ENCODE measurements around the gene RELL2. TPM values are rescaled to one million over a fixed set of nuclear protein-coding genes. Genes with fewer than 3 reads are reported as not detected.
"Not testable (repeated sequence)": the region's sequence is repeated elsewhere in the genome, so short reads cannot be mapped to it uniquely, and the experiment has no call there.

RELL2 gene
- total RNA-seq, 1 donor from 2014 or later: 16.8 TPM

DNA sequence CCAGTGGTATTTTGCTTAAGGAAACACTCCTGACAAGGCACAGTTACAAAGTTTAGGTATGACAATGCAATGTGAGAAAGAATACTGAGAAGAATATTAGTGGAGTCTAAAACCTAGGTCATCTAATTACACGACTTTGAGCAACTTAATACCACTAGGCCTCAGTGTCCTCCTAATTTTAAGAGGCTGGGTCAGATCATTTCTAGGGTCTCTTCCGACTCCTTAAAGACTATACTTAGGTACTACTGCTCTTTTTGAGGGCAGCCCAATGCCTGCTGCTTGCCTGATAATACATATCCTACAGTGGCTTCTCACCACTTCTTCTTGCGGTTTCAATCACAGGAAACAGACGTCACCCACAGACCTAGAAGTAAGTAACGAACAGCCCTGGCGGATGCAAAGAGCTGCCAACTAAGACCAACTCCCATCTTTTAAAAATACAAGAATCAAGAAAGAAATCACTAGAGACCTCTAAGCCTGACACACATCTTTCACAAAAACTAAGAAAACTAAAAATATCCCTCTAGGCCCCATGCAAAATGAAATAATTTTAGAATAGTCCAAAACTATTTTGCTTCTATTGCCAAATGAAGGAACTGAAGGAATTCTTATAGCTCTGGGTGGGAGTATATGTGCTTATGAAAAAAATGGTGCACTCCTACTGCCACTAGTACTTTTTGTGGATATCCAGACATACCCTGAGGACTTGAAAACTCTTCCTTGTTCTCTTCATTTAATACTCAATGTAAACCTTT, 31.1 kb upstream of the RELL2 start:
- Mint-ChIP-seq H3K27ac (peak overlapping the region; percentile 93), H3K9me3 (no peaks in the 10 kb centered on the region), H3K4me3 (peak overlapping the region; percentile 76), H3K36me3 (ENCODE audit: low read depth) (peaks cover 10% of the 10 kb centered on the region), H3K27me3 (no peaks in the 10 kb centered on the region), H3K4me1 (peaks cover 84% of the 10 kb centered on the region)
- intact Hi-C loops (cut with micrococcal nuclease): loop anchor here (1.0 kb wide), 4 partner anchors 8 to 31 kb away; partner anchors contain the start of genes HDAC3 and RELL2
- CTCF ChIA-PET: interaction anchor here (1.8 to 5.2 kb wide), 3 partner anchors 11 to 14 kb away, joined by 7 to 33 read pairs (median 32); partner anchors contain the start of gene DIAPH1
- POLR2A ChIA-PET: interaction anchor here (0.5 to 5.7 kb wide), 9 partner anchors 8 to 45 kb away, joined by 3 to 63 read pairs (median 3); partner anchors contain the start of gene DIAPH1
- ATAC-seq (ENCODE audit: low read depth) (peak; percentile 97), DNase-seq (no peak)
- TF ChIP-seq, protein P1, sequence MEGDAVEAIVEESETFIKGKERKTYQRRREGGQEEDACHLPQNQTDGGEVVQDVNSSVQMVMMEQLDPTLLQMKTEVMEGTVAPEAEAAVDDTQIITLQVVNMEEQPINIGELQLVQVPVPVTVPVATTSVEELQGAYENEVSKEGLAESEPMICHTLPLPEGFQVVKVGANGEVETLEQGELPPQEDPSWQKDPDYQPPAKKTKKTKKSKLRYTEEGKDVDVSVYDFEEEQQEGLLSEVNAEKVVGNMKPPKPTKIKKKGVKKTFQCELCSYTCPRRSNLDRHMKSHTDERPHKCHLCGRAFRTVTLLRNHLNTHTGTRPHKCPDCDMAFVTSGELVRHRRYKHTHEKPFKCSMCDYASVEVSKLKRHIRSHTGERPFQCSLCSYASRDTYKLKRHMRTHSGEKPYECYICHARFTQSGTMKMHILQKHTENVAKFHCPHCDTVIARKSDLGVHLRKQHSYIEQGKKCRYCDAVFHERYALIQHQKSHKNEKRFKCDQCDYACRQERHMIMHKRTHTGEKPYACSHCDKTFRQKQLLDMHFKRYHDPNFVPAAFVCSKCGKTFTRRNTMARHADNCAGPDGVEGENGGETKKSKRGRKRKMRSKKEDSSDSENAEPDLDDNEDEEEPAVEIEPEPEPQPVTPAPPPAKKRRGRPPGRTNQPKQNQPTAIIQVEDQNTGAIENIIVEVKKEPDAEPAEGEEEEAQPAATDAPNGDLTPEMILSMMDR (IDR thresholded peaks at IDR 0.05): no peak

DNA sequence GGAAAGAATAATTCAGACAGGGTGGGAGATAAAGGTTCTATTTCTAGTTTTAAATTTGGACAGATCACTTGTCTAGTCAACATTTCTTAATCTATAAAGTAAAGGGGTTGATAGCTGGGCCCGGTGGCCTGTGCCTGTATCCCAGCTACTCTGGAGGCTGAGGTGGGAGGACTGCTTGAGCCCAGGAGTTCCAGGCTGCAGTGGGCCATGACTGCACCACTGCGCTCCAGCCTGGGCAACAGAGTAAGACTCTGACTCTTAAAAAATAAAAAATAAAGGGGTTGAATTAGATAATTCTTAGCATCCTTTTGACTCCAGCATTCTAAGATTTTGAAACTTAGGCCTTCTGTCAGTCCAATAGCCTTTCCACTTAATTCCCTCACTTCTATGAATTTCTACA, 28.8 kb upstream of the RELL2 start:
- H3K27me3 Mint-ChIP-seq: no peaks in the 10 kb centered on the region
- H3K36me3 Mint-ChIP-seq (ENCODE audit: low read depth): peaks cover 21% of the 10 kb centered on the region
- peak overlapping the region; percentile 38 for H3K4me3 Mint-ChIP-seq
- ChIA-PET POLR2A (interaction anchor here (1.4 to 5.7 kb wide), 2 partner anchors 10 to 28 kb away, joined by 3 to 63 read pairs; partner anchors contain the start of genes DIAPH1, HDAC3 and RELL2), CTCF (interaction anchor here (1.2 to 5.2 kb wide), 3 partner anchors 11 to 44 kb away, joined by 3 to 32 read pairs (median 7); partner anchors contain the start of gene DIAPH1)
- H3K27ac Mint-ChIP-seq: peak overlapping the region; percentile 93
- peaks cover 84% of the 10 kb centered on the region for H3K4me1 Mint-ChIP-seq
- TF ChIP-seq, protein P1 (IDR thresholded peaks at IDR 0.05): no peak
- H3K9me3 Mint-ChIP-seq: no peaks in the 10 kb centered on the region
- intact Hi-C loops (cut with micrococcal nuclease): no loop called here
- DNase-seq (no peak), ATAC-seq (ENCODE audit: low read depth) (no peak)

DNA sequence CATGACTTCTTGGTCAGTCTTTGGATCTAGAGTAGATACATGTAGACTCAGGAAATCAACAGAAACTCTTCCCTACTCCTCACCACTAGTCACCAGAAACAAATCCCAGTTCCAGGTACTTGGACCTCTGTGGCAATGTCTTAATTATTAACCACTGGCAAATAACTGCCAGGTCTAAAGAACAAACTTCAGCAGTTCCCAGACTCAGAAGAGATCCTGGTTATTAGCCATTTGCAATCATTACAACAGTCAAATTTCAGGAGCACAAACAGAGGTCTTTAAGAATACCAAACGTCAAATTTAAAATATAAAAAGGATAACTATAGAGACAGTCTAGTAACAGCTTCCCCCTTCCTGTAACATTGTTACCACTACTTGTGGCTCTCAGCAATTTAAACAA, 28.2 kb upstream of the RELL2 start:
- peak overlapping the region; percentile 72 for H3K27ac Mint-ChIP-seq
- intact Hi-C loops (cut with micrococcal nuclease): no loop called here
- H3K36me3 Mint-ChIP-seq (ENCODE audit: low read depth): peaks cover 24% of the 10 kb centered on the region
- H3K27me3 Mint-ChIP-seq: no peaks in the 10 kb centered on the region
- H3K4me1 Mint-ChIP-seq: peaks cover 85% of the 10 kb centered on the region
- ATAC-seq (ENCODE audit: low read depth) (no peak), DNase-seq (no peak)
- ChIA-PET CTCF (interaction anchor here (1.2 to 5.2 kb wide), 3 partner anchors 11 to 16 kb away, joined by 4 to 32 read pairs (median 7); partner anchors contain the start of gene DIAPH1), POLR2A (interaction anchor here (5.7 kb wide), 1 partner anchor 9 kb away, joined by 63 read pairs; the partner anchor contains the start of gene DIAPH1)
- TF ChIP-seq, protein P1 (IDR thresholded peaks at IDR 0.05): no peak
- H3K4me3 Mint-ChIP-seq: peak overlapping the region; percentile 38
- H3K9me3 Mint-ChIP-seq: no peaks in the 10 kb centered on the region

DNA sequence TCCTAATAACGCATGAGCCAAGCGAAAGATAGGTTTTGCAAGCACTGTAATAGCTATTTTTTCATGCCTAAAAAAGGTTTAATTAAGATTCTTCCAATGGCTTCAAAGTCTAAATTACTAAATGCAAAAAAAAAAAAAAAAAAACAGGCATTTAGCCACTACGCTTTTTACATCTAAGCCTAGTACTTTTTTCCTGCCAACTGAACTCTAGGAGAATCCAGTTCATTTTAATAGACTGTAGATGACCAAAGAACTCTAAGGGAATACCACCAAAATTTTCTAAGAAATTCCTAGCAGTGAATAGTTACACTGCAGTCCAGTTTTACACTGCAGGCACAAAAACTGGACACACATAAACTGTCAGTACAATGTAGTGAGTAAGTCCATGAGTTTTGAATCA, 27.8 kb upstream of the RELL2 start:
- ATAC-seq (ENCODE audit: low read depth) (no peak), DNase-seq (no peak)
- intact Hi-C loops (cut with micrococcal nuclease): no loop called here
- no peaks in the 10 kb centered on the region for H3K9me3 Mint-ChIP-seq
- H3K27me3 Mint-ChIP-seq: no peaks in the 10 kb centered on the region
- H3K4me3 Mint-ChIP-seq: no peak overlapping the region
- peaks cover 85% of the 10 kb centered on the region for H3K4me1 Mint-ChIP-seq
- H3K36me3 Mint-ChIP-seq (ENCODE audit: low read depth): peaks cover 24% of the 10 kb centered on the region
- H3K27ac Mint-ChIP-seq: peak overlapping the region; percentile 72
- CTCF ChIA-PET: interaction anchor here (1.5 to 5.2 kb wide), 2 partner anchors 10 to 17 kb away, joined by 4 to 32 read pairs; partner anchors contain the start of gene DIAPH1
- POLR2A ChIA-PET: interaction anchor here (5.7 kb wide), 1 partner anchor 9 kb away, joined by 63 read pairs; the partner anchor contains the start of gene DIAPH1
- TF ChIP-seq, protein P1 (IDR thresholded peaks at IDR 0.05): no peak

DNA sequence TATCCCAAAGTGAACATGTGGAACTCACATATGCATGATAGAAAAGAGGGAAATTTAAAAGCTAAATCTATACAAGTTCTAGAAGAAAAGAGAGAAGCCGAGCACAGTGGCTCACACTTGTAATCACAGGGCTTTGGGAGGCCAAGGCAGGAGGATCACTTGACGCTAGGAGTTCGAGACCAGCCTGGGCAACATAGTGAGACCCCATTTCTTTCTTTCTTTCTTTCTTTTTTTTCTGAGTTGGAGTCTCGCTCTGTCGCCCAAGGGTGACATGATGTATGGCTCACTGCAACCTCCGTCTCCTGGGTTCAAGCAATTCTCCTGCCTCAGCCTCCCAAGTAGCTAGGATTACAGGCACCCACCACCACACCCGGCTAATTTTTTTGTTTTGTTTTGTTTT, 26.9 kb upstream of the RELL2 start:
- Mint-ChIP-seq H3K36me3 (ENCODE audit: low read depth) (peaks cover 24% of the 10 kb centered on the region), H3K27ac (peak overlapping the region; percentile 32), H3K4me1 (peaks cover 84% of the 10 kb centered on the region)
- H3K27me3 Mint-ChIP-seq; DNase-seq; H3K9me3 Mint-ChIP-seq; ATAC-seq (ENCODE audit: low read depth); H3K4me3 Mint-ChIP-seq; intact Hi-C loops (cut with micrococcal nuclease): not testable (repeated sequence)
- POLR2A ChIA-PET: interaction anchor here (0.6 to 5.7 kb wide), 2 partner anchors 8 to 18 kb away, joined by 3 to 63 read pairs; partner anchors contain the start of gene DIAPH1
- CTCF ChIA-PET: interaction anchor here (1.5 to 5.2 kb wide), 2 partner anchors 9 to 18 kb away, joined by 4 to 32 read pairs; partner anchors contain the start of gene DIAPH1
